Spleen (tissue), 11 donors: ENCODE measurements around the gene ABLIM2. TPM values are rescaled to one million over a fixed set of nuclear protein-coding genes. Genes with fewer than 3 reads are reported as not detected.

ENCODE experiments used
- DNase-seq: peaks from one replicate; pipeline ENCODE4 v3.0.0-alpha.2; 2020
- H3K27ac ChIP-seq, 8 donors: fragments of 200-600 bp; sonication (generic) in 7 of 8; 1 replicate in 4 of 8; 2 replicates in 4 of 8; pipeline versions ENCODE4 v1.5.0 to v1.8.0; 2016 to 2021; ENCODE audit warnings: inconsistent platforms in 4 of 8, mild to moderate bottlenecking in 4 of 8, moderate library complexity in 1 of 8
- H3K27me3 ChIP-seq, 7 donors: fragments of 200-600 bp; sonication (generic) in 6 of 7; replicated peaks in 1 of 7; 1 replicate in 4 of 7; 2 replicates in 3 of 7; pipeline versions ENCODE4 v1.5.0 to v1.8.0; 2016 to 2021; ENCODE audit warnings: inconsistent platforms in 3 of 7, mild to moderate bottlenecking in 1 of 7
- H3K36me3 ChIP-seq, 6 donors: fragments of 200-600 bp; sonication (generic) in 5 of 6; 1 replicate in 4 of 6; 2 replicates in 2 of 6; pipeline versions ENCODE4 v1.5.0 to v1.8.0; 2016 to 2021; ENCODE audit warnings: inconsistent platforms in 2 of 6
- H3K4me1 ChIP-seq, 6 donors: fragments of 200-600 bp; sonication (generic) in 5 of 6; 1 replicate in 3 of 6; 2 replicates in 3 of 6; pipeline versions ENCODE4 v1.5.0 to v1.8.0; 2016 to 2021; ENCODE audit warnings: inconsistent platforms in 3 of 6
- H3K4me3 ChIP-seq, 8 donors: fragments of 200-600 bp; sonication (generic) in 7 of 8; 1 replicate in 4 of 8; 2 replicates in 4 of 8; pipeline versions ENCODE4 v1.5.0 to v1.8.0; 2016 to 2021; ENCODE audit warnings: inconsistent platforms in 4 of 8, mild to moderate bottlenecking in 4 of 8, moderate library complexity in 2 of 8
- H3K9me3 ChIP-seq, 8 donors: fragments of 200-600 bp; sonication (generic) in 7 of 8; 1 replicate in 4 of 8; 2 replicates in 4 of 8; pipeline versions ENCODE4 v1.5.0 to v1.8.0; 2016 to 2021; ENCODE audit warnings: inconsistent platforms in 4 of 8
- POLR2A ChIP-seq, 3 donors: fragments of 450-650 bp; IDR thresholded peaks; one replicate each; pipeline ENCODE4 v1.5.1; 2017; ENCODE audit warnings: antibody characterized with exemption in 3 of 3, mild to moderate bottlenecking in 1 of 3
- POLR2AphosphoS5 ChIP-seq, 3 donors: sonication (generic); formaldehyde crosslinking; IDR thresholded peaks; one replicate each; pipeline ENCODE4 v1.5.1; 2017; ENCODE audit warnings: antibody characterized with exemption in 3 of 3
- WGBS, 5 donors: extraction: QIAGEN DNeasy Blood & Tissue Kit in 3 of 5; methylation state at CpG; one replicate each; pipeline versions ENCODE4 v1.1.5 to v1.1.7; 2013 to 2018; 5-methylcytosine and 5-hydroxymethylcytosine counted together
- intact Hi-C: fragments of 100-400 bp; cut with DNase I; formaldehyde crosslinking; loops from one replicate; pipeline ENCODE4 v1.15.0; 2023; ENCODE audit warnings: low total_unique reads
- polyA plus RNA-seq, 3 donors: library from polyadenylated mRNA; stranded (reverse); fragments of 200-250 nt; gene quantifications; one replicate each; pipeline ENCODE4 v1.2.1, GENCODE V29; 2013
- total RNA-seq, 7 donors: library from RNA; depleted of rRNA in 3 of 7; stranded (reverse); fragments of >200 nt in 3 of 7; fragmentation: NEBNext Ultra II Directional in 4 of 7; extraction: Animal tissue kit (Norgen Biotek cat#: 25700) in 4 of 7; gene quantifications; one replicate each; pipeline versions ENCODE4 v1.1.0 to v1.2.1, GENCODE V29; 2016 to 2021
- TF ChIP-seq, protein P1 (sequence below), 11 experiments: fragments of 200-600 bp in 7 of 11; fragments of 450-650 bp in 4 of 11; sonication (generic) in 4 of 11; IDR thresholded peaks in 8 of 11; conservative IDR thresholded peaks in 3 of 11; 1 replicate in 7 of 11; 2 replicates in 4 of 11; pipeline versions ENCODE4 v1.4.0 to v1.8.0; 2016 to 2021; ENCODE audit warnings: antibody characterized with exemption in 11 of 11, inconsistent platforms in 4 of 11, mild to moderate bottlenecking in 1 of 11
- donor health status: healthy with polysubstance abuse.
- donor health status: DM: no; HTN: no; CAD: no; lungs with moderate emphysema.
- donor health status: DM: no; HTN: no; CAD: no.
- donor health status: Bipolar disorder and iron deficiency.
- donor health status: healthy.
- donor health status: DM: no; HTN: no; CAD: no.
- donor health status: DM: yes; HTN: yes; CAD: no.

The ABLIM2 gene
- total and polyA plus RNA-seq, 10 donors: 11.8 to 127 (median 62.8) TPM

DNA sequence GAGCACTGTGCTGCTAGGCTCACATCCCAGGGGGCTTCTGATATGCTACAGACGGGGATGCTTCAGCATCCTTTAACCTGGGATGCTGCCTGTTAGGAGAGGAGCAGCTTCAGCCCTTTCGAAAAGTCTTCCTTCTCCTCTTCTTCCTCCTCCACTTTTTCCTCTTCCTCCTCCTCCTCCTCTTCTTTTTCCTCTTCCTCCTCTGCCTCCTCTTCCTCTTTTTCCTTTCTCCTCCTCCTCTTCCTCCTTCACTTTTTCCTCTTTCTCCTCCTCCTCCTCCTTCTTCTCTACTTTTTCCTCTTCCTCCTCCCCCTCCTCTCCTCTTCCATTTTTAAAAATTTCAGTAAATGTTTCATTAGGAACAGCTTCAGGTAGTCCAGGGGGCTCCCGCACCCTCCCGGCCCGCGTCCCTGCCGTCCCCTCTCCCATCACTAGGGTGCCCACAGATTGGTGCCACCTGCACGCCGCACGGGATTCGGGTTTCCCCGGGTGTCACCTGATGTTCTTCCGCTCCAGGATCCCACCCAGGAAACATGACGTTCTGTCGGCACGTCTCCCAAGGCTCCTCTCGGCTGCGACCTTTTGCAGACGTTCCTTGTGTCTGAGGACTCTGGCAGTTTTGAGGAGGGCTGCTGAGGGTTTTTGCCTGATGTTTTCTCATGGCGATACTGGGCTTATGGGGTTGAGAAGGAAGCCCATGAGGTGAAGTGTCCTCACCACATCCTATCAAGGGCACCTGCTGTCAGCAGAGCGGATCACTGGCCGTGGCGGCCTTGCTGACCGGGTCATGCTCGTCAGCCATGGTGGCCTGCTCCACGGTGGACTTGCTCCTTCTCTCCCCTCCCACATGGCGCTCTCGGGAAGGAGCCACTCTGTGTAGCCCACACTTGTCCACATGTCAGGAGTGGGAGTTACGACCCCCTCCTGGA is 135.6 kb downstream of the ABLIM2 start:
- TF ChIP-seq, protein P1, sequence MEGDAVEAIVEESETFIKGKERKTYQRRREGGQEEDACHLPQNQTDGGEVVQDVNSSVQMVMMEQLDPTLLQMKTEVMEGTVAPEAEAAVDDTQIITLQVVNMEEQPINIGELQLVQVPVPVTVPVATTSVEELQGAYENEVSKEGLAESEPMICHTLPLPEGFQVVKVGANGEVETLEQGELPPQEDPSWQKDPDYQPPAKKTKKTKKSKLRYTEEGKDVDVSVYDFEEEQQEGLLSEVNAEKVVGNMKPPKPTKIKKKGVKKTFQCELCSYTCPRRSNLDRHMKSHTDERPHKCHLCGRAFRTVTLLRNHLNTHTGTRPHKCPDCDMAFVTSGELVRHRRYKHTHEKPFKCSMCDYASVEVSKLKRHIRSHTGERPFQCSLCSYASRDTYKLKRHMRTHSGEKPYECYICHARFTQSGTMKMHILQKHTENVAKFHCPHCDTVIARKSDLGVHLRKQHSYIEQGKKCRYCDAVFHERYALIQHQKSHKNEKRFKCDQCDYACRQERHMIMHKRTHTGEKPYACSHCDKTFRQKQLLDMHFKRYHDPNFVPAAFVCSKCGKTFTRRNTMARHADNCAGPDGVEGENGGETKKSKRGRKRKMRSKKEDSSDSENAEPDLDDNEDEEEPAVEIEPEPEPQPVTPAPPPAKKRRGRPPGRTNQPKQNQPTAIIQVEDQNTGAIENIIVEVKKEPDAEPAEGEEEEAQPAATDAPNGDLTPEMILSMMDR (IDR thresholded peaks at IDR 0.05 in 8 of 11, conservative IDR thresholded peaks at IDR 0.05 in 3 of 11): no peak
- no peak for TF ChIP-seq POLR2A (IDR thresholded peaks at IDR 0.05)
- TF ChIP-seq POLR2AphosphoS5 (IDR thresholded peaks at IDR 0.05): peak in 1 of 3 donors; percentile 9
- no peak overlapping the region for H3K4me3 ChIP-seq
- no peaks in the 10 kb centered on the region for H3K9me3 ChIP-seq
- intact Hi-C loops: no loop called here
- 83 to 93% (median 86%) methylated on average over 29 of the region's 29 CpGs for WGBS, 5 donors
- DNase-seq: no peak
- H3K27me3 ChIP-seq: peaks cover 0 to 6% (median 0%) of the 10 kb centered on the region in 7 donors
- H3K36me3 ChIP-seq: peaks cover 0 to 62% (median 7%) of the 10 kb centered on the region in 6 donors
- H3K27ac ChIP-seq: no peak overlapping the region
- peaks cover 0 to 6% (median 0%) of the 10 kb centered on the region in 6 donors for H3K4me1 ChIP-seq

GRCh38 chr4:8021796-8022195 is 136.8 kb downstream of the ABLIM2 start:
- H3K4me3 ChIP-seq: no peak overlapping the region
- no peak for DNase-seq
- H3K27ac ChIP-seq: no peak overlapping the region
- peaks cover 0 to 54% (median 7%) of the 10 kb centered on the region in 6 donors for H3K36me3 ChIP-seq
- H3K27me3 ChIP-seq: peaks cover 0 to 6% (median 0%) of the 10 kb centered on the region in 7 donors
- TF ChIP-seq, protein P1 (IDR thresholded peaks at IDR 0.05 in 8 of 11, conservative IDR thresholded peaks at IDR 0.05 in 3 of 11): no peak
- TF ChIP-seq POLR2A (IDR thresholded peaks at IDR 0.05) (no peak), POLR2AphosphoS5 (IDR thresholded peaks at IDR 0.05) (no peak)
- H3K4me1 ChIP-seq: peaks cover 0 to 6% (median 0%) of the 10 kb centered on the region in 6 donors
- intact Hi-C loops: no loop called here
- 66 to 80% (median 76%) methylated on average over 12 to 13 of the region's 13 CpGs for WGBS, 5 donors
- H3K9me3 ChIP-seq: no peaks in the 10 kb centered on the region

- Histone ChIP-seq H3K27me3 (peaks cover 0 to 6% (median 0%) of the 10 kb centered on the region in 7 donors), H3K36me3 (peaks cover 0 to 37% (median 2%) of the 10 kb centered on the region in 6 donors), H3K4me3 (no peak overlapping the region), H3K4me1 (peaks cover 0 to 5% (median 0%) of the 10 kb centered on the region in 6 donors), H3K27ac (no peak overlapping the region), H3K9me3 (no peaks in the 10 kb centered on the region)
- WGBS, 5 donors: 60 to 75% (median 70%) methylated on average over 24 of the region's 24 CpGs
- DNase-seq: no peak
- TF ChIP-seq, protein P1 (IDR thresholded peaks at IDR 0.05 in 8 of 11, conservative IDR thresholded peaks at IDR 0.05 in 3 of 11): no peak
- TF ChIP-seq POLR2A (IDR thresholded peaks at IDR 0.05) (no peak), POLR2AphosphoS5 (IDR thresholded peaks at IDR 0.05) (no peak)
- intact Hi-C loops: no loop called here
These were observed 138.9 kb downstream of the ABLIM2 start for GRCh38 chr4:8019396-8020365.
